Neural progenitor cell (in vitro differentiated cells): ENCODE measurements around the gene MASP2. TPM values are rescaled to one million over a fixed set of nuclear protein-coding genes. Genes with fewer than 3 reads are reported as not detected.
A peak's percentile ranks its signal among the peaks of the same experiment; 100 is the strongest.
"Not testable (repeated sequence)": the region's sequence is repeated elsewhere in the genome, so short reads cannot be mapped to it uniquely, and the experiment has no call there.

Source experiments
- DNase-seq: peaks from one replicate; pipeline ENCODE4 v3.0.0-alpha.2; 2016; ENCODE audit warnings: low spot score
- H2AFZ ChIP-seq: fragments of 200-600 bp; sonication (generic); replicated peaks from 2 replicates; pipeline ENCODE4 v1.6.1; 2016; ENCODE audit warnings: antibody characterized with exemption
- H3F3A ChIP-seq: fragments of 200-600 bp; sonication (generic); 2 replicates; pipeline ENCODE4 v1.6.1; 2016; ENCODE audit warnings: antibody characterized with exemption, low read depth
- H3K27ac ChIP-seq: fragments of 200-600 bp; sonication (generic); 2 replicates; pipeline ENCODE4 v1.5.1; 2016; ENCODE audit warnings: mild to moderate bottlenecking
- H3K27me3 ChIP-seq: fragments of 200-600 bp; sonication (generic); 2 replicates; pipeline ENCODE4 v1.6.1; 2016; ENCODE audit warnings: mild to moderate bottlenecking, moderate library complexity
- H3K36me3 ChIP-seq: fragments of 200-600 bp; sonication (generic); 2 replicates; pipeline ENCODE4 v1.5.1; 2016
- H3K4me1 ChIP-seq: fragments of 200-600 bp; sonication (generic); 2 replicates; pipeline ENCODE4 v1.6.1; 2016; ENCODE audit warnings: mixed run types
- H3K4me2 ChIP-seq: fragments of 200-600 bp; sonication (generic); 2 replicates; pipeline ENCODE4 v1.6.1; 2016
- H3K4me3 ChIP-seq: fragments of 200-600 bp; sonication (generic); 2 replicates; pipeline ENCODE4 v1.5.1; 2016
- H3K79me2 ChIP-seq: fragments of 200-600 bp; sonication (generic); 2 replicates; pipeline ENCODE4 v1.6.1; 2016; ENCODE audit warnings: low read depth
- H3K9ac ChIP-seq: fragments of 200-600 bp; sonication (generic); 2 replicates; pipeline ENCODE4 v1.6.1; 2016
- H3K9me3 ChIP-seq: fragments of 200-600 bp; sonication (generic); 2 replicates; pipeline ENCODE4 v1.5.1; 2016; ENCODE audit warnings: low read depth
- H4K20me1 ChIP-seq: fragments of 200-600 bp; sonication (generic); 2 replicates; pipeline ENCODE4 v1.6.1; 2016; ENCODE audit warnings: low read depth
- H3K27ac Mint-ChIP-seq: 3 replicates; pipeline ENCODE4 v1.8.0; 2021; ENCODE audit warnings: mixed read lengths
- H3K27me3 Mint-ChIP-seq: 2 replicates; pipeline ENCODE4 v1.8.0; 2022; ENCODE audit warnings: low read depth, mild to moderate bottlenecking, inconsistent platforms, moderate library complexity, mixed read lengths; ENCODE audit not compliant: insufficient read depth
- H3K36me3 Mint-ChIP-seq: 3 replicates; pipeline ENCODE4 v1.8.0; 2021; ENCODE audit warnings: mixed read lengths
- H3K4me1 Mint-ChIP-seq: 3 replicates; pipeline ENCODE4 v1.8.0; 2021; ENCODE audit warnings: mixed read lengths
- H3K4me3 Mint-ChIP-seq: 3 replicates; pipeline ENCODE4 v1.8.0; 2021; ENCODE audit warnings: mild to moderate bottlenecking, moderate library complexity, mixed read lengths
- H3K9me3 Mint-ChIP-seq: 3 replicates; pipeline ENCODE4 v1.8.0; 2020; ENCODE audit warnings: mixed read lengths
- CTCF ChIP-seq: fragments of 200-600 bp; sonication (generic); IDR thresholded peaks from 2 replicates; pipeline ENCODE4 v1.5.1; 2017; ENCODE audit warnings: antibody characterized with exemption, mild to moderate bottlenecking
- EZH2 ChIP-seq: fragments of 200-600 bp; sonication (generic); IDR thresholded peaks from 2 replicates; pipeline ENCODE4 v1.6.1; 2017; ENCODE audit warnings: antibody characterized with exemption, mild to moderate bottlenecking, moderate library complexity
- EZH2phosphoT487 ChIP-seq: fragments of 200-600 bp; sonication (generic); IDR thresholded peaks from 2 replicates; pipeline ENCODE4 v1.6.1; 2017; ENCODE audit warnings: antibody characterized with exemption
- total RNA-seq: library from RNA; depleted of rRNA; stranded (reverse); fragments of >200 nt; gene quantifications from 2 replicates; pipeline ENCODE4 v1.2.3, GENCODE V29; 2015; ENCODE audit warnings: low replicate concordance

Gene MASP2
- total RNA-seq, 1 donor from 2014 or later: not detected

GRCh38 chr1:11064942-11065341 is 17.9 kb upstream of the MASP2 start:
- no peaks in the 10 kb centered on the region for H3K9me3 ChIP-seq
- peaks cover 7% of the 10 kb centered on the region for H3K4me1 ChIP-seq
- peaks cover 9% of the 10 kb centered on the region for H3K36me3 ChIP-seq
- Mint-ChIP-seq H3K9me3 (no peaks in the 10 kb centered on the region), H3K27ac (no peak overlapping the region), H3K27me3 (peaks cover 3% of the 10 kb centered on the region), H3K4me3 (no peak overlapping the region), H3K36me3 (peaks cover 35% of the 10 kb centered on the region), H3K4me1 (peaks cover 15% of the 10 kb centered on the region)
- H4K20me1 ChIP-seq: no peaks in the 10 kb centered on the region
- no peak overlapping the region for H3K9ac ChIP-seq
- H3K4me3 ChIP-seq: no peak overlapping the region
- peaks cover 17% of the 10 kb centered on the region for H3K79me2 ChIP-seq
- no peak for DNase-seq
- peaks cover 36% of the 10 kb centered on the region for H3F3A ChIP-seq
- no peak overlapping the region for H2AFZ ChIP-seq
- no peak overlapping the region for H3K4me2 ChIP-seq
- no peaks in the 10 kb centered on the region for H3K27me3 ChIP-seq
- H3K27ac ChIP-seq: no peak overlapping the region
- TF ChIP-seq CTCF: no peak
- no peak for TF ChIP-seq EZH2phosphoT487

- H3K27me3 Mint-ChIP-seq, H3K9me3 Mint-ChIP-seq, H4K20me1 ChIP-seq, H3K4me3 Mint-ChIP-seq, H3K9ac ChIP-seq, H3K4me1 ChIP-seq, H3K36me3 ChIP-seq, H3K27me3 ChIP-seq, H3K4me3 ChIP-seq, H3K27ac ChIP-seq, H3K9me3 ChIP-seq, H2AFZ ChIP-seq, H3K4me2 ChIP-seq, H3K27ac Mint-ChIP-seq: not testable (repeated sequence)
- peaks cover 17% of the 10 kb centered on the region for H3K4me1 Mint-ChIP-seq
- Histone ChIP-seq H3K79me2 (peaks cover 23% of the 10 kb centered on the region), H3F3A (peaks cover 36% of the 10 kb centered on the region)
- peak; percentile 39 for DNase-seq
- peaks cover 28% of the 10 kb centered on the region for H3K36me3 Mint-ChIP-seq
- peak; percentile 20 for TF ChIP-seq CTCF
Observed at GRCh38 chr1:11063937-11064537, 17.0 kb upstream of the MASP2 start.

- Mint-ChIP-seq H3K4me1 (peaks cover 22% of the 10 kb centered on the region), H3K9me3 (no peaks in the 10 kb centered on the region), H3K4me3 (peak overlapping the region; percentile 28), H3K27ac (no peak overlapping the region), H3K27me3 (peaks cover 3% of the 10 kb centered on the region), H3K36me3 (peaks cover 23% of the 10 kb centered on the region)
- DNase-seq: no peak
- H3K27me3 ChIP-seq: no peaks in the 10 kb centered on the region
- TF ChIP-seq EZH2: no peak
- no peak for TF ChIP-seq CTCF
- no peak for TF ChIP-seq EZH2phosphoT487
- H3K9me3 ChIP-seq: no peaks in the 10 kb centered on the region
- no peak overlapping the region for H3K4me2 ChIP-seq
- no peak overlapping the region for H3K27ac ChIP-seq
- H4K20me1 ChIP-seq: peaks cover 16% of the 10 kb centered on the region
- H3K79me2 ChIP-seq: peaks cover 33% of the 10 kb centered on the region
- H3F3A ChIP-seq: peaks cover 36% of the 10 kb centered on the region
- H3K4me3 ChIP-seq: no peak overlapping the region
- no peak overlapping the region for H3K9ac ChIP-seq
- H3K4me1 ChIP-seq: peaks cover 14% of the 10 kb centered on the region
- H2AFZ ChIP-seq: no peak overlapping the region
- peaks cover 9% of the 10 kb centered on the region for H3K36me3 ChIP-seq
Observed at GRCh38 chr1:11062965-11063401, 15.9 kb upstream of the MASP2 start.
